ENCODE results near the gene SFXN4. TPM values are rescaled to one million over a fixed set of nuclear protein-coding genes. Genes with fewer than 3 reads are reported as not detected.
"Not testable (repeated sequence)": the region's sequence is repeated elsewhere in the genome, so short reads cannot be mapped to it uniquely, and the experiment has no call there.

SFXN4 gene
- total and polyA plus RNA-seq, 2 donors (not counting 1 experiment from before 2014, with no cell fraction given): 10.3 to 17.7 TPM

DNA sequence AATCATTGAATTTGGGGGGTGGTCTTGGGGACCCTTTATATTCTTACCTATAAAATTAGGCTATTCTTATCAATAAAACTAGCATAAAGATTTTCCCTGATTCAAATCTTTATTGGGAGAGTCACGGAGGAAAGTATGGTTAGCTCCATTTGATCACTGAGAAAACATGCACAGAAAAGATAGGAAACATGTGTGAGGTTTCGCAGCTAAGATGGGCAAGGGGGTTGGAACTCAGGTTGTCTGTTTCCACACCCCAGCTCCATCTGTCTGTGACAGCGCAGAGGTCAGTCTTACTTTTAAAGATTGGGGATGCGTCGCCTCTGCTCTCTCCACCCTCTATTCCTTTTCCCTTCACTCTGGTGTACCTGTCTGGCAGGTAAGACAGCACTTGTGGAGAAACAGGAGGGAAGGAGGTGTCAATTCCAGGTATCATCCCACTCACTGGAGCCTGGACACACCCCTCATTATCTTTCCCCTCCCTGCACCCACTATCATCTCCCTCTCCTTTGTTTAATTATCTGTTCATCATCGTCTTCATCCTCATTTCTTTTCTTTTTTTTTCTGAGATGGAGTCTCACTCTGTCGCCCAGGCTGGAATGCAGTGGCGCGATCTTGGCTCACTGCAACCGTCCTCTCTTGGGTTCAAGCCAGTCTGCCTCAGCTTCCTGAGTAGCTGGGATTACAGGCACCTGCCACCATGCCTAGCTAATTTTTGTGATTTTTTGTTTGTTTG is 64.0 kb downstream of the SFXN4 start:
- no peak for DNase-seq (ENCODE audit: low read depth in 2 of 2)
- H3K27me3 ChIP-seq (ENCODE audit: control insufficient read depth, insufficient read depth, low read length): no peaks in the 10 kb centered on the region
- no peaks in the 10 kb centered on the region for H3K4me1 ChIP-seq (ENCODE audit: control insufficient read depth, extremely low read depth, insufficient read depth, low read length)
- no peak overlapping the region for H3K9ac ChIP-seq (ENCODE audit: insufficient read depth, low read length)
- TF ChIP-seq EZH2 (IDR thresholded peaks at IDR 0.05; ENCODE audit: low read length, missing control alignments): no peak
- TF ChIP-seq, protein P1, sequence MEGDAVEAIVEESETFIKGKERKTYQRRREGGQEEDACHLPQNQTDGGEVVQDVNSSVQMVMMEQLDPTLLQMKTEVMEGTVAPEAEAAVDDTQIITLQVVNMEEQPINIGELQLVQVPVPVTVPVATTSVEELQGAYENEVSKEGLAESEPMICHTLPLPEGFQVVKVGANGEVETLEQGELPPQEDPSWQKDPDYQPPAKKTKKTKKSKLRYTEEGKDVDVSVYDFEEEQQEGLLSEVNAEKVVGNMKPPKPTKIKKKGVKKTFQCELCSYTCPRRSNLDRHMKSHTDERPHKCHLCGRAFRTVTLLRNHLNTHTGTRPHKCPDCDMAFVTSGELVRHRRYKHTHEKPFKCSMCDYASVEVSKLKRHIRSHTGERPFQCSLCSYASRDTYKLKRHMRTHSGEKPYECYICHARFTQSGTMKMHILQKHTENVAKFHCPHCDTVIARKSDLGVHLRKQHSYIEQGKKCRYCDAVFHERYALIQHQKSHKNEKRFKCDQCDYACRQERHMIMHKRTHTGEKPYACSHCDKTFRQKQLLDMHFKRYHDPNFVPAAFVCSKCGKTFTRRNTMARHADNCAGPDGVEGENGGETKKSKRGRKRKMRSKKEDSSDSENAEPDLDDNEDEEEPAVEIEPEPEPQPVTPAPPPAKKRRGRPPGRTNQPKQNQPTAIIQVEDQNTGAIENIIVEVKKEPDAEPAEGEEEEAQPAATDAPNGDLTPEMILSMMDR (conservative IDR thresholded peaks at IDR 0.05 in 1 of 2, IDR thresholded peaks at IDR 0.05 in 1 of 2; ENCODE audit: low read depth in 1 of 2, low read length in 2 of 2): no peak
- peaks cover 9% of the 10 kb centered on the region for H3K79me2 ChIP-seq (ENCODE audit: control insufficient read depth, insufficient read depth, low read length)
- no peak overlapping the region for H2AFZ ChIP-seq (ENCODE audit: low read length)
- no peaks in the 10 kb centered on the region for H4K20me1 ChIP-seq (ENCODE audit: control insufficient read depth, extremely low read depth, insufficient read depth, low read length)
- H3K4me2 ChIP-seq (ENCODE audit: extremely low read depth, insufficient read depth, low read length): no peak overlapping the region
- no peak overlapping the region for H3K4me3 ChIP-seq (replicated peaks in 1 of 4; ENCODE audit: control extremely low read depth in 1 of 4, insufficient read depth in 1 of 4, low read depth in 3 of 4, low read length in 4 of 4)
- no peak overlapping the region for H3K27ac ChIP-seq (ENCODE audit: insufficient read depth, low read length)
- no peaks in the 10 kb centered on the region for H3K9me3 ChIP-seq (ENCODE audit: control insufficient read depth, insufficient read depth, low read depth, low read length)
- no peaks in the 10 kb centered on the region for H3K36me3 ChIP-seq (ENCODE audit: control insufficient read depth, insufficient read depth, low read length)

DNA sequence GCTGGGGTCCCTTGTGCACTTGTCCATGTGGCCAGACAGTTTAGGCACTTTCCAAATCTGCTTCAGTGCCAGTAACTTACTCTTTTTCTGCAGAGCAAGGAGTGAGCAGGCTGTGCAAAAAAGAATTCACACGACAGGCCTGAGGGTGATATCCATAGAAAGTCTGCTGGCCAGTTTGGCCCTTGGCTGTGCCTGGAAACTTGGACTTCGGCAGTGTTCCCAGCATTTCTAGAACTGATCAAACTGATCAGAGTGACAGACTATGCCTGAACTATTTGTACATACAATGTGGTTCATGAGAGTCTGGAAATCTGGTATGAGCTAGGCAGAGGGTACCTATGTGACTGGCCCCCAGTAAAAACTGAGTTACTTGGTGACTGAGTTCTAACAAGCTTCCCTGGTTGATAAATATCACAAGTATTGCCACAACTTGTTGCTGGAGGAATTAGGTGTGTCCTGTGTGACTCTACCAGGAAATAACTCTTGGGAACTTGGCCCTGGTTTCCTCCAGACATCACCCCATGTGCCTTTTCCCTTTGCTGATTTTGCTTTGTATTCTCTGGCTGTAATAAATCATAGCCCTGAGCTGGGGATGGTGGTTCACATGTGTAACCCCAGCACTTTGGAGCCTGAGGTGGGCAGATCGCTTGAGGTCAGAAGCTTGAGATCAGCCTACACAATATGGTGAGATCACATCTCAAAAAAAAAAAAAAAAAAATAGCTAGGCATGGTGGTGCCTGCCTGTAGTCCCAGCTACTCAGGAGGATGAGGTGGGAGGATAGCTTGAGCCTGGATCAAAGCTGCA is 64.9 kb downstream of the SFXN4 start:
- H3K27ac ChIP-seq (ENCODE audit: insufficient read depth, low read length): no peak overlapping the region
- H4K20me1 ChIP-seq (ENCODE audit: control insufficient read depth, extremely low read depth, insufficient read depth, low read length): no peaks in the 10 kb centered on the region
- no peak overlapping the region for H2AFZ ChIP-seq (ENCODE audit: low read length)
- TF ChIP-seq, protein P1 (conservative IDR thresholded peaks at IDR 0.05 in 1 of 2, IDR thresholded peaks at IDR 0.05 in 1 of 2; ENCODE audit: low read depth in 1 of 2, low read length in 2 of 2): no peak
- no peak for TF ChIP-seq EZH2 (IDR thresholded peaks at IDR 0.05; ENCODE audit: low read length, missing control alignments)
- no peak for DNase-seq (ENCODE audit: low read depth in 2 of 2)
- no peak overlapping the region for H3K4me3 ChIP-seq (replicated peaks in 1 of 4; ENCODE audit: control extremely low read depth in 1 of 4, insufficient read depth in 1 of 4, low read depth in 3 of 4, low read length in 4 of 4)
- no peaks in the 10 kb centered on the region for H3K9me3 ChIP-seq (ENCODE audit: control insufficient read depth, insufficient read depth, low read depth, low read length)
- H3K79me2 ChIP-seq (ENCODE audit: control insufficient read depth, insufficient read depth, low read length): peaks cover 5% of the 10 kb centered on the region
- no peaks in the 10 kb centered on the region for H3K4me1 ChIP-seq (ENCODE audit: control insufficient read depth, extremely low read depth, insufficient read depth, low read length)
- H3K9ac ChIP-seq (ENCODE audit: insufficient read depth, low read length): no peak overlapping the region
- no peaks in the 10 kb centered on the region for H3K27me3 ChIP-seq (ENCODE audit: control insufficient read depth, insufficient read depth, low read length)
- H3K4me2 ChIP-seq (ENCODE audit: extremely low read depth, insufficient read depth, low read length): no peak overlapping the region
- no peaks in the 10 kb centered on the region for H3K36me3 ChIP-seq (ENCODE audit: control insufficient read depth, insufficient read depth, low read length)

DNA sequence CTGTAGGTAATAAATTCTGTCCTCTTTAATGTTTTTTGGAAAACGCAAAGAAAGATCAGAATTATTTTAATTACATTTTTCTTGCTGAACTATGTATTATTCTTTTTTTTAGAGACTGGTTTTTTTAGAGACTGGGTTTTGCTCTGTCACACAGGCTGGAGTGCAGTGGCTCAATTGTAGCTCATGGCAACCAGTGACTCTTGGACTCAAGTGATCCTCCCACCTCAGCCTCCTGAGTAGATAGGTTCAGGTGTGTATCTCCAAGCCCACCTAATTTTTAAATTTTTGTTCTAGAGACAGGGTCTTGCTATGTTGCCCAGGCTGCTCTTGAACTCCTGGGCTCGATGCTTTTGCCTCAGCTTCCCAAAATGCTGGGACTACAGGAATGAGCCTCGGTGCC is 66.9 kb downstream of the SFXN4 start:
- DNase-seq (ENCODE audit: low read depth in 2 of 2): no peak
- no peaks in the 10 kb centered on the region for H3K4me1 ChIP-seq (ENCODE audit: control insufficient read depth, extremely low read depth, insufficient read depth, low read length)
- H3K9me3 ChIP-seq (ENCODE audit: control insufficient read depth, insufficient read depth, low read depth, low read length): no peaks in the 10 kb centered on the region
- no peak overlapping the region for H2AFZ ChIP-seq (ENCODE audit: low read length)
- H3K9ac ChIP-seq (ENCODE audit: insufficient read depth, low read length): no peak overlapping the region
- no peak overlapping the region for H3K27ac ChIP-seq (ENCODE audit: insufficient read depth, low read length)
- H3K4me2 ChIP-seq (ENCODE audit: extremely low read depth, insufficient read depth, low read length): no peak overlapping the region
- H3K36me3 ChIP-seq (ENCODE audit: control insufficient read depth, insufficient read depth, low read length): no peaks in the 10 kb centered on the region
- H3K79me2 ChIP-seq (ENCODE audit: control insufficient read depth, insufficient read depth, low read length): no peaks in the 10 kb centered on the region
- no peaks in the 10 kb centered on the region for H4K20me1 ChIP-seq (ENCODE audit: control insufficient read depth, extremely low read depth, insufficient read depth, low read length)
- no peaks in the 10 kb centered on the region for H3K27me3 ChIP-seq (ENCODE audit: control insufficient read depth, insufficient read depth, low read length)
- TF ChIP-seq EZH2 (IDR thresholded peaks at IDR 0.05; ENCODE audit: low read length, missing control alignments): no peak
- TF ChIP-seq, protein P1 (conservative IDR thresholded peaks at IDR 0.05 in 1 of 2, IDR thresholded peaks at IDR 0.05 in 1 of 2; ENCODE audit: low read depth in 1 of 2, low read length in 2 of 2): no peak
- no peak overlapping the region for H3K4me3 ChIP-seq (replicated peaks in 1 of 4; ENCODE audit: control extremely low read depth in 1 of 4, insufficient read depth in 1 of 4, low read depth in 3 of 4, low read length in 4 of 4)

DNA sequence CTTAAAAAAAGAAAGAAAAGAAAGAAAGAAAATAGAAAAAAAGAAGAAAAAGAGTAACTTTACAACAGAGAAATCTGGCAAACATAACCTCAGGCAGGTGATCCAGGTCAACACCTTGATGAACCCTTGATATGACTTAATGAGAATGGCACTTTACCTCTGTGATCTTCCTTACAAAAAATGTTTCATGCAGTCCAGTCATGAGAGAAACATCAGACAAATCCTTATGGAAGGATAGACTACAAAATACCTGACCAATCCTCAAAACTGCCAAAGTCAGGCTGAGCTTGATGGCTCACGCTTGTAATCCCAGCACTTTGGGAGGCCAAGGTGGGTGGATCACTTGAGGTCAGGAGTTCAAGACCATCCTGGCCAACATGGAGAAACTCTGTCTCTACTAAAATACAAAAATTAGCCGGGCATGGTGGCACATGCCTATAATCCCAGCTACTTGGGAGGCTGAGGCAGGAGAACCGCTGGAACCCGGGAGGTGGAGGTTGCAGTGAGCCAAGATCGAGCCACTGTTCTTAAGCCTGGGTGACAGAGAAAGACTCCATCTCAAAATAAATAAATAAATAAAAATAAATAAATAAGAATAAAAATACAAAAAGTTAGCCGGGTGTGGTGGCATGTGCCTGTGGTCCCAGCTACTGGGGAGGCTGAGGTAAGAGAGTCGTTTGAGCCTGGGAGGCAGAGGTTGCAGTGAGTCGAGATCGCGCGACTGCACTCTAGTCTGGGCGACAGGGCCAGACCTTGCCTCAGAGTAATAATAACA is 68.7 kb downstream of the SFXN4 start:
- not testable (repeated sequence) for H3K4me2 ChIP-seq (ENCODE audit: extremely low read depth, insufficient read depth, low read length); H3K36me3 ChIP-seq (ENCODE audit: control insufficient read depth, insufficient read depth, low read length); H3K27ac ChIP-seq (ENCODE audit: insufficient read depth, low read length); H4K20me1 ChIP-seq (ENCODE audit: control insufficient read depth, extremely low read depth, insufficient read depth, low read length); H3K27me3 ChIP-seq (ENCODE audit: control insufficient read depth, insufficient read depth, low read length); H3K9me3 ChIP-seq (ENCODE audit: control insufficient read depth, insufficient read depth, low read depth, low read length); H2AFZ ChIP-seq (ENCODE audit: low read length); DNase-seq (ENCODE audit: low read depth in 2 of 2); H3K4me3 ChIP-seq (replicated peaks in 1 of 4; ENCODE audit: control extremely low read depth in 1 of 4, insufficient read depth in 1 of 4, low read depth in 3 of 4, low read length in 4 of 4); H3K9ac ChIP-seq (ENCODE audit: insufficient read depth, low read length); H3K79me2 ChIP-seq (ENCODE audit: control insufficient read depth, insufficient read depth, low read length); H3K4me1 ChIP-seq (ENCODE audit: control insufficient read depth, extremely low read depth, insufficient read depth, low read length)
